ENCODE data around the gene TSC22D3.
"Not testable (repeated sequence)": the region's sequence is repeated elsewhere in the genome, so short reads cannot be mapped to it uniquely, and the experiment has no call there.

Gene TSC22D3

GRCh38 chrX:107775734-107776511 is at the start of gene TSC22D3:
TSC22D3 (minus strand) TSS chrX:107775787; CDS start chrX:107775419, 368 bp downstream.
- peak in 54 of 58 donors; percentile 2 to 77 (median 52) for DNase-seq

- DNase-seq, result no peak
Measured at GRCh38 chrX:107823456-107823855, 47.9 kb upstream of the TSC22D3 start.

- no peak for DNase-seq
Measured at GRCh38 chrX:107823042-107823441, 47.5 kb upstream of the TSC22D3 start.

- DNase-seq, result no peak
Measured at GRCh38 chrX:107818900-107819521, 43.4 kb upstream of the TSC22D3 start.

- DNase-seq, result not testable (repeated sequence)
Measured at GRCh38 chrX:107810053-107810452, 34.5 kb upstream of the TSC22D3 start.

- DNase-seq, result no peak
Measured at GRCh38 chrX:107805179-107805578, 29.6 kb upstream of the TSC22D3 start.

- DNase-seq, result no peak
Measured at GRCh38 chrX:107804427-107804826, 28.8 kb upstream of the TSC22D3 start.

GRCh38 chrX:107787827-107788226 is 12.2 kb upstream of the TSC22D3 start:
- DNase-seq, result peak in 1 of 58 donors; percentile 0

GRCh38 chrX:107780525-107780924 is 4.9 kb upstream of the TSC22D3 start:
- DNase-seq, result no peak

- DNase-seq, result no peak
Measured at GRCh38 chrX:107777536-107777832, 1.9 kb upstream of the TSC22D3 start, which contains the start of gene NCBP2L. NCBP2L (plus strand) TSS chrX:107777733; CDS start chrX:107794221, 16,488 bp downstream.

GRCh38 chrX:107776649-107777535 is 1.3 kb upstream of the TSC22D3 start:
- peak in 55 of 58 donors; percentile 1 to 84 (median 54) for DNase-seq

- DNase-seq, result no peak
Measured at GRCh38 chrX:107775000-107775733, 420 bp downstream of the TSC22D3 start.

GRCh38 chrX:107773906-107774435 is 1.6 kb downstream of the TSC22D3 start:
- peak in 1 of 58 donors; percentile 4 for DNase-seq

- peak in 9 of 58 donors; percentile 1 to 47 (median 9) for DNase-seq
Measured at GRCh38 chrX:107773206-107773605, 2.4 kb downstream of the TSC22D3 start.

GRCh38 chrX:107769581-107770317 is 5.8 kb downstream of the TSC22D3 start:
- no peak for DNase-seq

GRCh38 chrX:107768051-107768450 is 7.5 kb downstream of the TSC22D3 start:
- DNase-seq, result no peak

- no peak for DNase-seq
Measured at GRCh38 chrX:107766470-107767150, 9.0 kb downstream of the TSC22D3 start.

- no peak for DNase-seq
Measured at GRCh38 chrX:107764845-107765608, 10.6 kb downstream of the TSC22D3 start.

GRCh38 chrX:107763647-107764046 is 11.9 kb downstream of the TSC22D3 start:
- no peak for DNase-seq
